GM12878 (cell line): Measurements from ENCODE around the gene CCNL2. TPM values are rescaled to one million over a fixed set of nuclear protein-coding genes. Genes with fewer than 3 reads are reported as not detected.

Experiments
- POLR2A ChIP-seq: IDR thresholded peaks from 2 replicates; pipeline ENCODE4 v1.6.1; 2011; ENCODE audit warnings: low read depth, mild to moderate bottlenecking, low read length
- SREBF2 ChIP-seq: IDR thresholded peaks from 2 replicates; pipeline ENCODE4 v1.6.1; 2012; ENCODE audit warnings: mild to moderate bottlenecking, low read length
- STAT3 ChIP-seq: IDR thresholded peaks from 2 replicates; pipeline ENCODE4 v1.6.1; 2011; ENCODE audit warnings: low read depth, low read length, improper control_type of control experiment
- TCF3 ChIP-seq: IDR thresholded peaks from 2 replicates; pipeline ENCODE4 v1.6.1; 2012; ENCODE audit warnings: low read depth, mild to moderate bottlenecking, low read length, borderline replicate concordance; ENCODE audit not compliant: insufficient read depth
- YY1 ChIP-seq: IDR thresholded peaks from 2 replicates; pipeline ENCODE4 v1.6.1; 2011; ENCODE audit warnings: low read depth, mild to moderate bottlenecking, low read length
- polyA plus RNA-seq, 11 experiments: library from polyadenylated mRNA; depleted of rRNA in 4 of 11; unstranded in 6 of 11; stranded (reverse) in 5 of 11; fragments of >200 nt; fragmentation: Nextera tagmentation in 4 of 11; fragmentation: Illumina TruSeq in 1 of 11; extraction: Ambion mirVana in 4 of 11; extraction: Trizol in 1 of 11; gene quantifications; 1 replicate in 1 of 11; 2 replicates in 10 of 11; pipeline versions ENCODE4 v1.2.1 to v1.2.3, GENCODE V29; 2011 to 2016; ENCODE audit warnings: inconsistent platforms in 2 of 11, missing spikeins in 2 of 11, low read depth in 1 of 11
- total RNA-seq, 4 experiments: library from RNA; depleted of rRNA in 3 of 4; stranded (reverse); fragments of >200 nt in 3 of 4; fragmentation: Illumina TruSeq in 1 of 4; extraction: Trizol in 1 of 4; gene quantifications; 2 replicates each; pipeline versions ENCODE4 v1.2.1 to v1.2.3, GENCODE V29; 2013 to 2021
- TF ChIP-seq, protein P1 (sequence below): fragments of 450-650 bp; IDR thresholded peaks from 2 replicates; pipeline ENCODE4 v1.6.1; 2018; ENCODE audit warnings: mild to moderate bottlenecking, low read depth, moderate library complexity; ENCODE audit not compliant: partially characterized antibody
- TF ChIP-seq, protein P2 (sequence below): fragments of 450-650 bp; IDR thresholded peaks from 2 replicates; pipeline ENCODE4 v1.6.1; 2017; ENCODE audit warnings: borderline replicate concordance
- TF ChIP-seq, protein P3 (sequence below): fragments of 450-650 bp; IDR thresholded peaks from 2 replicates; pipeline ENCODE4 v1.6.1; 2017; ENCODE audit warnings: mild to moderate bottlenecking

CCNL2 gene
- total and polyA plus RNA-seq, 10 of the 15 experiments (the other 5 are each of a cell fraction or from before 2014, with no cell fraction given): 2.1 to 143 (median 101) TPM

DNA sequence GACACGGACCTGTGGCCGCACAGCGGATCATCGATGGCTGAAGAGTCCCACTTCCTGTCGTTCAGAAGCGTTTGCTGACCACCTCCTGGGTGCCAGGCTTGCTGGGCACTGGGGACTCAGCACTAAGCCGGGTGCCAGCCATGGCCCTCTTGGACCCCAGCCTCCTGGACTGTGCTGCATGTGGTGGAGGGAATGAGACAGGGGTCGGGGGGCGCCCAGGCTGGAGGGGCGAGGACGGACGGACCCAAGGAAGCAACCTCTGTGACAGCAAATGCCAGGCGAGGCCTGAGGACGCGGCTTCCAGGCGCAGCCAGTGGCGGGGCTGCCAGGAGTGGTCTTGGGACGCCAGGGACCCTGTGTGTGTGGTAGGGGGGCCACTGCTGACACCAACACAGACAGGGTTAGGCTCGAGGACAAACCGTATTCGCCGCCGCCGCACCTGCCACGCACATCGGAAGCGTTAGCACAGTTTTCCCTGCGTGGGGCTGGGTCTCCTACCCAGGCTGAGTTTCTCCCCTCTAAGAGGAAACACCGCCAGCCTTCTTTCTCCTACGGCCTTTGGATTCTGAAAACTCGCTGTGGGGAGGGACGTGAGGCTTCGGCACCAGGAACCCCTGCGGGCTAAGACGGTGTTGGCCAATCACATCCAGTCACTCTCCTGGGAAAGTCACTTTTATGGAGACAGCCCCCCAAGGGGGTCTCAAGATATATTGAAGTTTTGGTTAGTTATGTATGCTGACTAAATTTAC lies 37.7 kb downstream of the CCNL2 start (continued):
- no peak for TF ChIP-seq TCF3
- TF ChIP-seq SREBF2: no peak
- TF ChIP-seq, protein P1, sequence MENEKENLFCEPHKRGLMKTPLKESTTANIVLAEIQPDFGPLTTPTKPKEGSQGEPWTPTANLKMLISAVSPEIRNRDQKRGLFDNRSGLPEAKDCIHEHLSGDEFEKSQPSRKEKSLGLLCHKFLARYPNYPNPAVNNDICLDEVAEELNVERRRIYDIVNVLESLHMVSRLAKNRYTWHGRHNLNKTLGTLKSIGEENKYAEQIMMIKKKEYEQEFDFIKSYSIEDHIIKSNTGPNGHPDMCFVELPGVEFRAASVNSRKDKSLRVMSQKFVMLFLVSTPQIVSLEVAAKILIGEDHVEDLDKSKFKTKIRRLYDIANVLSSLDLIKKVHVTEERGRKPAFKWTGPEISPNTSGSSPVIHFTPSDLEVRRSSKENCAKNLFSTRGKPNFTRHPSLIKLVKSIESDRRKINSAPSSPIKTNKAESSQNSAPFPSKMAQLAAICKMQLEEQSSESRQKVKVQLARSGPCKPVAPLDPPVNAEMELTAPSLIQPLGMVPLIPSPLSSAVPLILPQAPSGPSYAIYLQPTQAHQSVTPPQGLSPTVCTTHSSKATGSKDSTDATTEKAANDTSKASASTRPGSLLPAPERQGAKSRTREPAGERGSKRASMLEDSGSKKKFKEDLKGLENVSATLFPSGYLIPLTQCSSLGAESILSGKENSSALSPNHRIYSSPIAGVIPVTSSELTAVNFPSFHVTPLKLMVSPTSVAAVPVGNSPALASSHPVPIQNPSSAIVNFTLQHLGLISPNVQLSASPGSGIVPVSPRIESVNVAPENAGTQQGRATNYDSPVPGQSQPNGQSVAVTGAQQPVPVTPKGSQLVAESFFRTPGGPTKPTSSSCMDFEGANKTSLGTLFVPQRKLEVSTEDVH: no peak
- TF ChIP-seq YY1: no peak
- no peak for TF ChIP-seq STAT3
- TF ChIP-seq POLR2A: no peak
- TF ChIP-seq, protein P2, sequence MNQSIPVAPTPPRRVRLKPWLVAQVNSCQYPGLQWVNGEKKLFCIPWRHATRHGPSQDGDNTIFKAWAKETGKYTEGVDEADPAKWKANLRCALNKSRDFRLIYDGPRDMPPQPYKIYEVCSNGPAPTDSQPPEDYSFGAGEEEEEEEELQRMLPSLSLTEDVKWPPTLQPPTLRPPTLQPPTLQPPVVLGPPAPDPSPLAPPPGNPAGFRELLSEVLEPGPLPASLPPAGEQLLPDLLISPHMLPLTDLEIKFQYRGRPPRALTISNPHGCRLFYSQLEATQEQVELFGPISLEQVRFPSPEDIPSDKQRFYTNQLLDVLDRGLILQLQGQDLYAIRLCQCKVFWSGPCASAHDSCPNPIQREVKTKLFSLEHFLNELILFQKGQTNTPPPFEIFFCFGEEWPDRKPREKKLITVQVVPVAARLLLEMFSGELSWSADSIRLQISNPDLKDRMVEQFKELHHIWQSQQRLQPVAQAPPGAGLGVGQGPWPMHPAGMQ: no peak
- TF ChIP-seq, protein P3, sequence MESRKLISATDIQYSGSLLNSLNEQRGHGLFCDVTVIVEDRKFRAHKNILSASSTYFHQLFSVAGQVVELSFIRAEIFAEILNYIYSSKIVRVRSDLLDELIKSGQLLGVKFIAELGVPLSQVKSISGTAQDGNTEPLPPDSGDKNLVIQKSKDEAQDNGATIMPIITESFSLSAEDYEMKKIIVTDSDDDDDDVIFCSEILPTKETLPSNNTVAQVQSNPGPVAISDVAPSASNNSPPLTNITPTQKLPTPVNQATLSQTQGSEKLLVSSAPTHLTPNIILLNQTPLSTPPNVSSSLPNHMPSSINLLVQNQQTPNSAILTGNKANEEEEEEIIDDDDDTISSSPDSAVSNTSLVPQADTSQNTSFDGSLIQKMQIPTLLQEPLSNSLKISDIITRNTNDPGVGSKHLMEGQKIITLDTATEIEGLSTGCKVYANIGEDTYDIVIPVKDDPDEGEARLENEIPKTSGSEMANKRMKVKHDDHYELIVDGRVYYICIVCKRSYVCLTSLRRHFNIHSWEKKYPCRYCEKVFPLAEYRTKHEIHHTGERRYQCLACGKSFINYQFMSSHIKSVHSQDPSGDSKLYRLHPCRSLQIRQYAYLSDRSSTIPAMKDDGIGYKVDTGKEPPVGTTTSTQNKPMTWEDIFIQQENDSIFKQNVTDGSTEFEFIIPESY: no peak
